Body of pancreas (tissue), 4 donors: Measurements from ENCODE around the gene LIN7A.

Experiments
- POLR2A ChIP-seq, 3 donors: fragments of 450-650 bp; IDR thresholded peaks; one replicate each; pipeline ENCODE4 v1.6.1; 2016; ENCODE audit warnings: antibody characterized with exemption in 3 of 3, mild to moderate bottlenecking in 2 of 3
- TF ChIP-seq, protein P1 (sequence below), 7 experiments: fragments of 450-650 bp in 4 of 7; fragments of 200-600 bp in 3 of 7; sonication (generic) in 3 of 7; IDR thresholded peaks; one replicate each; pipeline ENCODE4 v1.5.1; 2016 to 2019; ENCODE audit warnings: antibody characterized with exemption in 7 of 7

DNA sequence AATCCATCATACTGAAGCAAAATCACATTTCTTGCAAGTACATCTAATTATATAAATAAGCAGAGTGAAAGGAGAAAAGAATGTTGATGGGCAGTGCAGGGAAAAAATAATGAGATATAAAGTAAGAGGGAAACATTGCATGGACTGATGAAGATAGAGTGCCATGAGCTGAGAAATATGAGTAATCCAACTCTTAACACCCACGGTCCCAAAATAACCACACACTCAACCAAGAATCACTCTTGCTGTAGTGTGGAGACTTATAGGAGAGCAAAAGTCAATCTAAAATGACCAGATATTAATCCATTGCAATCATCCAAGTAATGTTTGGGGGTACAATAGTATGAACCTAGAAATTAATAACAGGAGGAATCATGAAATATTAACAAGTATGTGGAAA lies 180.9 kb downstream of the LIN7A start:
- TF ChIP-seq, protein P1, sequence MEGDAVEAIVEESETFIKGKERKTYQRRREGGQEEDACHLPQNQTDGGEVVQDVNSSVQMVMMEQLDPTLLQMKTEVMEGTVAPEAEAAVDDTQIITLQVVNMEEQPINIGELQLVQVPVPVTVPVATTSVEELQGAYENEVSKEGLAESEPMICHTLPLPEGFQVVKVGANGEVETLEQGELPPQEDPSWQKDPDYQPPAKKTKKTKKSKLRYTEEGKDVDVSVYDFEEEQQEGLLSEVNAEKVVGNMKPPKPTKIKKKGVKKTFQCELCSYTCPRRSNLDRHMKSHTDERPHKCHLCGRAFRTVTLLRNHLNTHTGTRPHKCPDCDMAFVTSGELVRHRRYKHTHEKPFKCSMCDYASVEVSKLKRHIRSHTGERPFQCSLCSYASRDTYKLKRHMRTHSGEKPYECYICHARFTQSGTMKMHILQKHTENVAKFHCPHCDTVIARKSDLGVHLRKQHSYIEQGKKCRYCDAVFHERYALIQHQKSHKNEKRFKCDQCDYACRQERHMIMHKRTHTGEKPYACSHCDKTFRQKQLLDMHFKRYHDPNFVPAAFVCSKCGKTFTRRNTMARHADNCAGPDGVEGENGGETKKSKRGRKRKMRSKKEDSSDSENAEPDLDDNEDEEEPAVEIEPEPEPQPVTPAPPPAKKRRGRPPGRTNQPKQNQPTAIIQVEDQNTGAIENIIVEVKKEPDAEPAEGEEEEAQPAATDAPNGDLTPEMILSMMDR (IDR thresholded peaks at IDR 0.05): no peak
- no peak for TF ChIP-seq POLR2A (IDR thresholded peaks at IDR 0.05)
